Skin of body (tissue), 2 donors: ENCODE results near the gene OR1J2. TPM values are rescaled to one million over a fixed set of nuclear protein-coding genes. Genes with fewer than 3 reads are reported as not detected.
"Not testable (repeated sequence)": the region's sequence is repeated elsewhere in the genome, so short reads cannot be mapped to it uniquely, and the experiment has no call there.

Source experiments
- DNase-seq: peaks from one replicate; lab custom pipeline; 2025; lab: John Stamatoyannopoulos, UW
- total RNA-seq: library from RNA; depleted of rRNA; stranded (reverse); fragments of >200 nt; gene quantifications from one replicate; pipeline ENCODE4 v1.2.3, GENCODE V29; 2014

OR1J2 gene, protein sequence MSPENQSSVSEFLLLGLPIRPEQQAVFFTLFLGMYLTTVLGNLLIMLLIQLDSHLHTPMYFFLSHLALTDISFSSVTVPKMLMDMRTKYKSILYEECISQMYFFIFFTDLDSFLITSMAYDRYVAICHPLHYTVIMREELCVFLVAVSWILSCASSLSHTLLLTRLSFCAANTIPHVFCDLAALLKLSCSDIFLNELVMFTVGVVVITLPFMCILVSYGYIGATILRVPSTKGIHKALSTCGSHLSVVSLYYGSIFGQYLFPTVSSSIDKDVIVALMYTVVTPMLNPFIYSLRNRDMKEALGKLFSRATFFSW
- not detected for total RNA-seq

DNA sequence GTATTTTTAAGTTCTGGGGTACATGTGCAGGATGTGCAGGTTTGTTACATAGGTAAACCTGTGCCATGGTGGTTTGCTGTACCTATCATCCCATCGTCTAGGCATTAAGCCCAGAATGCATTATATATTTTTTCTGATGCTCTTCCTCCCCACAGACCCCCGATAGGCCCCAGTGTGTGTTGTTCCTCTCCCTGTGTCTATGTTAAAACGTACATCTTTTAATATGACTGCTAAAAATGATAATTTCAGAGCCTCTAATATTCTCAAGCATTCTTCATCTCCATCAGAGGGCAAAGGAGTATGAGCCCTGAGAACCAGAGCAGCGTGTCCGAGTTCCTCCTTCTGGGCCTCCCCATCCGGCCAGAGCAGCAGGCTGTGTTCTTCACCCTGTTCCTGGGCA lies at the start of gene OR1J2:
Gene OR1J2, plus strand, starts transcription at position 301 of the 400 bp plus-strand sequence. Its CDS starts 0 bp downstream, at position 301.
- DNase-seq: no peak

DNA sequence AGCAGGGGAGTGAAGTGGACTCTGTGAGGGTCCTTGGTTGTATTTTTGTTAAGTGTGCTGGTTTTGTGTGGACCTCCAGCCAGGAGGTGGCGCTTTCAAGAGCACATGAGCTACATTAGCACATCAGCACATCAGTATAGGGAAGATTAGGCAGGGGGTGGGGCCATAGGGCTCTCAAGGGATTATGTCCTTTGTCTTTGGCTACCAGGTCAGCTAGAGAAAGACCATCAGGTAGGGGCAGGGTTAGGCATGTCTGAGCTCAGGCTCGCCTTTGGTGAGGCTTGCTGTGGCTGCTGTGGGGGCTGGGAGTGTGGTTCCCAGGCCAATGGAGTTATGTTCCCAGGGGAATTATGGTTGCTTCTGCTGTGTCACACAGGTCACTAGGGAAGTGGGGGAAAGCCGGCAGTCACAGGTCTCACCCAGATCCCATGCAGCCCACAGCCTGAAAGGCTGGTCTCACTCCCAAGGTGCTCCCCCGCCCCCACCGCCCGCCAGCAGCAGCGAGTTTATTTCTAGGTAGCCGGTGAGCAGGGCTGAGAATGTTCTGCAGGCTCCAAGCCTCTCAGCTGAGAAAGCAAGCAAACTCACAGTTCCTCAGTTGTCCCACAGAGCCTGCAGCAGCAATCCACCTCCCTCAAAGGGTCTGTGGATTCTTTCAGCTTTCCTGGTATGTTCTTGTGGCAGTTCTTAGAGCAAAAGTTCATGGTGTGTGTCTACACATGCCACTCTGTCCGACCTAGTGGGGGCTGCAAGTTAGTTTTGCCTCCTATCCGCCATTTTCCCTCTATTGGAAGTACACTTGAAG lies 46.6 kb upstream of the OR1J2 start:
- DNase-seq: no peak

DNA sequence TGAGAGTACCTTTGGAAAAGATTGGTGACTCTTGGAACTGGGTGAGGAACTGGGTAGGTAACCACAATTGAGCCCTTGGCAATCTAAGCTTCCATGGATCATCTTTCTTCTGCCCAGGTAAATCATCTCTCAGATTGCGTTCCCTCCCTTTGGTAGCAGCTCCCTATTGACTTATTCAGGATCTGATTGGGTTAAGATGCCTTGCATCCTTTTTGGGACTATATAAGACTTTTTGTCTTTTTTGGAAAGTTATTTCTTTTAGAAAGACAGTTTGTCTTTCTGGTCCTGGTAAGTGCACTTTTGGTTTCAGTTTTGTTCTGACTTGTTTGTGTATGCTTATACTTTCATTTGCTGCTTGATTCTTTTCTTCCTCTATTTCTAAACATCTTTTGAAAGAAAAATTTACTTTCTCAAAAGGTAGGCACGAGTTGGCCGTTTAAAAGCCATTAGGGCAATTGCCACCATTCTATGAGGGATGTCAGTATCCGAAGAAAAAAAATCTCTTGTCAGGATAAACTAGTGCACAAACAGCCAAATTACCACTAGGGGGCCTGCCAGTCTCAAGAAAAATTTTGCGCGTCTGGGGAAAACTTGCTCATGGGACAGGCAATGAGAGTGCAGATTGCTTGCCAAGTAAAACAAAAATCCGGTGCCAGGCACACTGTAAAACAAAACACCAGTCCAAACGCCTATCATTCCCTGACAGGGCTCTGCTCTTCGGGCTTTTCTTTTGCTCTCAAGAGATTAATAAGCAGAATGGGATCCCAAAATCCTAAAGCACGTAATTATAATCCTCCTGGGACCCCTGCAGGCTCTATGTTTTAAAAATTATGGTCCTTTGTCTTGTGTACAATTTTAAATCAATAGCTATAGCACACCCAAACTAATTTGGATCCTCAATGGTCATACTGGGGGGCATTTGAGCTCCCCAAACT lies 45.7 kb upstream of the OR1J2 start:
- DNase-seq: peak; percentile 63

DNA sequence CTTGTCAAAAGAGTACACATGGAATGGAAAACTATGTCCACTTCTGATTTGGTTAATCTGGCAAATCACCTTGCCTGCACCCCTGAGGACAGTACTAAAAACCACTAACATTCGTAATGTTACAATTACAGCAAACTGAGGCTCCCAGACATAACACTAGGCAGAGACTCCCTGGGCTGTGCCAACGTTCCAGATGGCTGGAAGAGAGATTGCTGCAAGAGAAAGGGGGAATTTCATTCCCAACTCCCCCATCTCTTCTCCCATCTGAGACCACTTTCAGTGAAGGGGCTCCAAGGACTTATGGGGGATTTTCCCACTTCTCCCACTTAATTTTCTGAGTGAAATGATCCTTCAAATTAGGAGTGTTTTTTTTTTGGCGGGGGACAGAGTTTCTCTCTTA lies 44.1 kb upstream of the OR1J2 start:
- no peak for DNase-seq

DNA sequence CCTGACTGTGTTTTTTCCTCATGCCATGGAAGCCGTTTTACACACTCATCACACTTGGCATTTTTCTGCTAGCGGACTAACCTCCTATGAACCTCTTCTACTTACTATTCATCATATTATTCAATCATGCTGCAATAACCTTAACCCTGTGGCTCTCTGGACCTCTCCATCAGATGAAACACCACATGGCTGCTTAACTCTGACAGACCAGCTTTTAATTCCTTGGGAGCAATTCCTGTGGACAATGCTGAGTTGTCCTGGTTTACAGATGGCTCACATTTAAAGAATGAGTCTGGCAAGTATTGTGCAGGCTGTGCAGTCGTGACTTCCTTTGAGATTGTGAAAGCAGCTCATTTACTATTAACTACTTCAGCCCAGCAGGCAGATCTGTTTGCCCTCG lies 41.9 kb upstream of the OR1J2 start:
- DNase-seq: no peak

DNA sequence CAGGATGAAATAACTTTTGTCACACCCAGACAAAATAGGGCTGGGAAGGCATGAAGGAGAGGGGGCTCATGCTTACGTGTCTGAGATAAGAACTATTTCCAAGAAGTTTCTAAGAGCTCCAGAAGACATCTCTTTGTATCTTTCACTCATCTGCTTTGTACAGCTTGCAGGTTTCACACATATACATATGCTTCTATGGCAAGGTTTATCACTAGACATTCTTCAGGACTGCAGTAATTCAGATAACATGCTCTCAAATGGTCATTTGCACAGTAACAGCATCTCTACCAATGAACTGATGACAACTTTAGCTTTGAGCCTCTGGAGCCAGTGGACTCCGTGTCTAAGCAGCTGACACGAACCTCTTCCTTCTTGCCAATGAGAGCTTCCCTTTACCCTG lies 36.0 kb upstream of the OR1J2 start:
- no peak for DNase-seq

DNA sequence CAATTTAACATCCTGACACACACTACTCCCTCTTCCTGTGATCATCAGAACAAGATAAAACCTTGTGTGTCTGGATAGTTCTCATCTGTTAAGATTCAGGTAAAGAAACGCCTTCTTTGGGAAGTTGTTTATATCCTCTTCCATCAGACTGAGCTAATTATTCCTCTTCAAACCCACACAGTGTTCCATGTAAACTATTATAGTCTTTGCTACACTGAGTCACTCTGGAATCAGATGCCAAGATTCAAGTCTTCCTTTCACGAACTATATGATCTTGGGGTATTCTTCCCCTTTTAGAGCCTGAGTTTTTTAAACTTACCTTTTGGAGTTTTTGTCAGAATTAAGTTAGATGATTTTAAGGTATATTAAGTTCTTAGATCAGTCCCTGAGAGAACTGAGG lies 34.9 kb upstream of the OR1J2 start:
- no peak for DNase-seq

DNA sequence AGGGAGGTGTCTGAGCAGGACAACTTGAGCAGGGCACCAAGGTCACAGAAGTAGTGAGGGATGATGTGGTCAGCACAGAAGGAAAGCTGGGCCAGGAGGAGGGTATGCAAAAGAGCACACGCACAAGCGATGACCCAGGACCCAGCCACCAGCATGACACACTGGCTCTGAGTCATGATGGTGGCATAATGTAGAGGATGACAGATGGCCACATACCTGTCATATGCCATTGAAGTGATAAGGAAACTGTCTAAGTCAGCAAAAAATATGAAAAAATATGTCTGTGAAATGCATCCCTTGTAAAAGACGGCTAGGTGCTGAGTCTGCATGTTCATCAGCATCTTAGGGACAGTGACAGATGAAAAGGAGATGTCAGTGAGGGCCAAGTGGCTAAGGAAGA lies 33.3 kb upstream of the OR1J2 start:
- DNase-seq: no peak

DNA sequence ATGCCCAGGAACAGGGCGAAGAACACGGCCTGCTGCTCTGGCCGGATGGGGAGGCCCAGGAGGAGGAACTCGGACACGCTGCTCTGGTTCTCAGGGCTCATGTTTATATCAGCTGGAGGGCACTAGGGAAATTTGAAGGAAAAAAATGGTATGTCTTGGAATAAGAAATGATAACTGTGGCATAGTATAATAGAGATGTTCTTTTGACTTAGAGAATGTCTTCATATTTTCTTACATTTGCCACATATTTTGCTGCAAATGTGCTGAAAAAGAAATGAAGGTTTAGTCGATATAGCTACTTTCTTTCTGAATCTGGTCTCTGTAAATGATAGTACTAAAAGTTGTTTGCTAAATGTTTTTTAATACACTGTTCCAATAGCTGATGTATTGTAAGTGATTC lies 32.8 kb upstream of the OR1J2 start, which contains the start of gene OR1J1:
Gene OR1J1, minus strand, starts transcription at position 101 of the 400 bp plus-strand sequence. Its CDS starts 0 bp downstream, at position 101.
- DNase-seq: no peak

DNA sequence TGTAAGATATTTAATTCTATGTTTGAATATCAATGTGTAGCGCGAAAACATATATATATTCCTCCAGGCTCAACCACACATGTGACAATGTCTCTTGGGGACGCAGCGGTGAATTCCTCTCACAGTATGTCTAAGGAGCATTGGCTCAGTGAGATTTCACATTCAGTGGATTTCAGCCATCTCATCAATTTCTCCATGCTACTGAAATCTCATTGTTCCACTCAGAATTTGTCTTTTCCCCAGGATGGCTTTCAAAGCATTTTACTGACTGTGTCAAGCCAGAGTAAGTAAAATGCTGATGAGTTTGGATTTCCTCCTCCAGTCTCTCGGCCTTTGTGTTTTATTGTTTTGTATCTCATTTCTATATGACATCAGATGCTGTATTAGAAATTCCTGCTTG lies 31.5 kb upstream of the OR1J2 start:
- no peak for DNase-seq

DNA sequence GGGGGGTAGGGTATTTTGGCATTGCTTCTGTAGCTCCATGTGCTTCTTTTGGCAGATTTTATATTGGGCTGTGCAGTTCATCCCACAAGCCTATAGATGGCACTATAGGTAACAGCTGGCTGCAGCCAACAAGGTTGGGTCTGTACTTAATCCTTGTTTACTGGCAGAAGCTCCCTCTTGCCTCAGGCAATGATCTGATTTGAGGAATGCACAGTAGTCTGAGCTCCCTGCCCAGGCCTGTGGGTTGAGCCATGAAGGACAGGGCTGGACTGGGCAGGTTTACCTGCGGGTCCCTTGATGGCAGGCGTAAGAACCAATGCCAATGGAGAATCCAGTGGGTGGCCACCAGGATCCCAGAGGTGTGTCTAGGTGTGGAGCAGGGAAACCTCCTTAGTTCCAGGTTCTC lies 11.7 kb upstream of the OR1J2 start:
- no peak for DNase-seq

DNA sequence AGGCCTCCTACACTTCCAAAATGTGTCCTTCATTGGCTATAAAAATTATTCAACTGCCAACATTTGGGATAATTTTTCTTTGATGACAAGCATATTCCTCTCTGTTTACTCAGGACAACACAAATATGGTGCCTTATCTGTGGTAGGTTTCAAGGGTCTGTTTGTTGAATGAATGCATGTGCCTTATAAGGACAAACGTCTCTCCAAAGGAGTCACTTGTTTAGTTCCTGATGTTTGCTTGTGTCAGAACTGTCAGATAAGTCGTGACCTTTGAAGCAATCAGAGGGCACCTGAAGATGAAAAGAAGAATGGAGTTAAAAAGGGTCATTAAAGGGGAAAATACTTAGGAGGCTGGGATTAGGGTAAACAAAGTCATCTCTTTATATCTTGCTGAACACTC lies 3.6 kb upstream of the OR1J2 start:
- no peak for DNase-seq

DNA sequence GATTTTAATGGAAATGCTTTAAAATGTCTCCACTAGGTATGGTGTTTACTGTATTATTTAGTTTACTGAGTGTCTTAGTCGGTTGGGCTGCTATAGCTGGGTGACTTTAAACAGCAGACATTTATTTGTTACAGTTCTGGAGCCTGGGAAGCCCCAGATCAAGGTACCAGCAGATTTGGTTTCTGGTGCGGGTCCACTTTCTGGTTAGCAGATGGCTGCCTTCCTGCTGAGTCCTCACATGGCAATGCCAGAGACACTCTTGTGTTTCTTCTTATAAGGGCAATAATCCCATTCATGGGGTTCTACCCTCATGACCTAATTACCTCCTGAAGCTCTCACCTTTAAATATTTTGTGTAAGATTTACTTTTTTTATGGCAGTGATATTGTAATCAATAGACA lies 7.6 kb downstream of the OR1J2 start:
- DNase-seq: no peak

DNA sequence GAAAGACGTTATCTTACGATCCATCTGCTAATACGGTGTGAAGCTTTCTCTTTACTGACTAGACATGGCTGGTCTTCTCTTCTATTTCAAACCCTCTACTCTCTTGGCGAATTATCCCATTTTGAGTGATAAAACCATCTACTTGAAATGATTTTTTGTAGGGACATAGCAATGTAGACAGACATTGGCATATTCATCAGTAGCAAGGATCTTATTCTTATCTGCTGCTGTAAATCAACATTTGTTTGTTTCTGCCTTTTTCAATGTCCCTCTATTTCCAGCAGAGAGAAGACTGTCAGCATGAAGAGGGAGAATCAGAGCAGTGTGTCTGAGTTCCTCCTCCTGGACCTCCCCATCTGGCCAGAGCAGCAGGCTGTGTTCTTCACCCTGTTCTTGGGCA lies 8.2 kb downstream of the OR1J2 start, which contains the start of gene OR1J4:
Gene OR1J4, plus strand, starts transcription at position 301 of the 400 bp plus-strand sequence. Its CDS starts 0 bp downstream, at position 301.
- DNase-seq: no peak

DNA sequence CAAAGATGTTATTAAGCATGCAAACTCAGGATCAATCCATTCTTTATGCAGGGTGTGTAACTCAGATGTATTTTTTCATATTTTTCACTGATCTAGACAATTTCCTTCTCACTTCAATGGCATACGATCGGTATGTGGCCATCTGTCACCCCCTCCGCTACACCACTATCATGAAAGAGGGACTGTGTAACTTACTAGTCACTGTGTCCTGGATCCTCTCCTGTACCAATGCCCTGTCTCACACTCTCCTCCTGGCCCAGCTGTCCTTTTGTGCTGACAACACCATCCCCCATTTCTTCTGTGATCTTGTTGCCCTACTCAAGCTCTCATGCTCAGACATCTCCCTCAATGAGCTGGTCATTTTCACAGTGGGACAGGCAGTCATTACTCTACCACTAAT lies 8.8 kb downstream of the OR1J2 start:
- DNase-seq: no peak

DNA sequence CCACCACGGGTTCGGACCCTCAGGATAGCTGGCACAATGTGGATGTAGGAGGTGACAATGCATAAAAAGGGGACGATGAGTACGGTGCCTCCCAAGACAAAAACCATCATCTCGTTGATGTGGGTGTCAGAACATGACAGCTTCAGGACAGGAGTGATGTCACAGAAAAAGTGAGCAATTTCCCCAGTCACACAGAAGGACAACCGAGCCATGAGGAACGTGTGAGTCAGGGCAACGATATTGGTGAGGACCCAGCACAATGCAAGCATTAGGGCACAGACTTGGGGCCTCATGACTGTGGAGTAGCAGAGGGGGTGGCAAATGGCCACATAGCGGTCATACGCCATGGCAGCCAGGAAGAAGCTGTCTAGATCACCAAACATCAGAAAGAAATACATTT lies 16.0 kb downstream of the OR1J2 start:
- no peak for DNase-seq

DNA sequence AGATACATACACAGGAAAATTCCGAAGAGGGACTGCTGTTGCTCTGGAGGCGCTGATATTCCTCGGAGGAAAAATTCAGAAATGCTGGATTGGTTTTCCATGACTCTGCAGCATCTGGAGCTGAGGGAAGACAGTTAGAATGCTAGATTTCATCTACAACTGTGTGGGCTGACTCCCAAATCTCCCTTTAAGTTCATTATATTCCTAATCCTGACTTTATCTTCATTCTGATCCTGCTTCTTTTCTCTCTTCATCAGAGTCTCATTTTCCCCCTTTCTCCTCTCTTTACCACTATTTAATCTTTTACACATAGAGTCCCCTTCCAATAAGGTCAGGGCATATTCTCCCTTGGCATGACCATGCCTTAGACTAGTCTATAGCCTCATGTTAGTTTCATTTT lies 16.6 kb downstream of the OR1J2 start, which contains the start of gene OR1N1:
Gene OR1N1, minus strand, starts transcription at position 101 of the 400 bp plus-strand sequence. Its CDS starts 0 bp downstream, at position 101.
- no peak for DNase-seq

DNA sequence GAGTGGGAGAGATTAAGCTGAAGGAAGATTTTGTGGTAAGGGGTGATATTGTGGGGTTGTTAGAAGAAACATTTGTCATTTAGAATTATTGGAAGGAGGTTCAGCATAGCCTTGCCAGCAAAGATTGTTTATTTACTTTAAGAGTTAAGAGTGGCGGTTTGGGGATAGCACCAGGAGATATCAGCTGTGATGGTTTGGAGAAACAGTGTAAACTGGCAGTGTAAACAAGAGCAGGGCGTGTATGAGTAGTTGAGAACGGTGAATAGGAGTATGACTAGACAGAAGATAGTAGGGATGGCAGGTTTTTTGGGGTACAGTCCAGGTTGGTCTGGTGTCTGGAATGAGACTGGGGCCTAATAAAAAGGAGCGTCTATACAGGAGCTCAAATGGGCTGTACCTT lies 20.6 kb downstream of the OR1J2 start:
- not testable (repeated sequence) for DNase-seq

DNA sequence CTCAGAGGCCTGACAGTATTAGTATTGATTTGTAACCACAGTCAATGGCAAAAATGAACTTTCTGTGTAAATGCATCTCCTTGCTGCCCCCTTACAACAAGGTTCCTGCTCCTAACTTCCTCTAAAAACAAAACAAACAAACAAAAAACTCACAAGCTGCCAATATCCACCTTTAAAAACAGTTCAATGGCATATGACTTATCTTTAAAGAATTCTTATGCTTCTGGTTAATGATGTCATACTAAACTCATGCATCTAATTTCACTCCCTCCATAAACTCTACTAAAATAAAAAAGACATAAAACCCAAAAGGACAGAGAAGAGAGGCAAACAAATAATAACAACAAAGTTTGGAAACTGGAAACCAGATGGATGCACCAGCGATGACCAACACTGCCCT lies 25.5 kb downstream of the OR1J2 start:
- no peak for DNase-seq

DNA sequence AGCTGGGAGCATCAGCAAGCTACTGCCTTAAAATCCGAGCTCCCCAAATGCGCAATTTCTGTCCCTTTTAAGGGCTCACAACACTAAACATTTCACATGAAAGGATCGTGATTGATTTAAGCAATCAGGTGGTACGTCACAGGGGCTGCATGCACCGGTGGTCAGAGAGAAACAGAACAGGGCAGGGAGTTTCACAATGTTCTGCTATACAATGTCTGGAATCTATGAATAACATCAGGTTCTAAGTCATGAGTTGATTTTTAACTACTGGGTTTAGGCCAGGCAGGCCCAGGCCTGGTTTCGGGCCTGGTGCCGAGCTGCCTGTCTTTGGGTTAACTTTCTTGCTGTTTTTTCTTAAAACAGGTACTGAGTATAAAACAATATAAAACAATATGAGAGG lies 26.5 kb downstream of the OR1J2 start:
- DNase-seq: not testable (repeated sequence)

DNA sequence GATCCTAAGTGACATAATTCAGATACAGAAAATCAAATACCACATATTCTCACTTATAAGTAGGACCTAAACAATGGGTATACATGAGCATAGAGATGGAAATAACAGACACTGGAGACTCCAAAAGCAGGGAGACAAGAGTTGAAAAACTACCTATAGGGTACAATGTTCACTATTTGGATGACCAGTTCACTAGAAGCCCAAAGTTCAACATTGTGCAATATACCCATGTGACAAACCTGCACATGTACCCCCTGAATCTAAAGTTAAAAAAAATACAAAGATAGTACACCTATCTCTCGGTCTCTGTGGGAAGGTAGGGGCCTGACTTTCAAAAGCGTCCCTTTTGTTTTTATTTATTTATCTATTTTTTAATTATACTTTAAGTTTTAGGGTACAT lies 28.2 kb downstream of the OR1J2 start:
- DNase-seq: no peak
